Kidney epithelial cell (primary cell): ENCODE measurements around the gene DGKG. TPM values are rescaled to one million over a fixed set of nuclear protein-coding genes. Genes with fewer than 3 reads are reported as not detected.

Experiments
- DNase-seq: peaks from one replicate; pipeline ENCODE4 v3.0.0-alpha.2; 2010; ENCODE audit warnings: low read depth
- H3K27me3 ChIP-seq: 2 replicates; pipeline ENCODE4 v1.6.0; 2011; ENCODE audit warnings: low read length; ENCODE audit not compliant: control insufficient read depth, insufficient read depth
- H3K36me3 ChIP-seq: 2 replicates; pipeline ENCODE4 v1.5.1; 2011; ENCODE audit warnings: low read length; ENCODE audit not compliant: control insufficient read depth, insufficient read depth
- H3K4me3 ChIP-seq: 2 replicates; pipeline ENCODE4 v1.5.1; 2011; ENCODE audit warnings: low read depth, mild to moderate bottlenecking, control low read depth, low read length
- total RNA-seq: library from RNA; depleted of rRNA; stranded (reverse); fragments of >200 nt; gene quantifications from 2 replicates; pipeline ENCODE4 v1.2.3, GENCODE V29; 2015
- TF ChIP-seq, protein P1 (sequence below): IDR thresholded peaks from 2 replicates; pipeline ENCODE4 v1.5.1; 2011; ENCODE audit warnings: mild to moderate bottlenecking, moderate library complexity, low read length, control low read depth, inconsistent platforms; ENCODE audit not compliant: insufficient read depth, poor library complexity, severe bottlenecking

The DGKG gene
- total RNA-seq, 1 donor from 2014 or later = 0.04 TPM

DNA sequence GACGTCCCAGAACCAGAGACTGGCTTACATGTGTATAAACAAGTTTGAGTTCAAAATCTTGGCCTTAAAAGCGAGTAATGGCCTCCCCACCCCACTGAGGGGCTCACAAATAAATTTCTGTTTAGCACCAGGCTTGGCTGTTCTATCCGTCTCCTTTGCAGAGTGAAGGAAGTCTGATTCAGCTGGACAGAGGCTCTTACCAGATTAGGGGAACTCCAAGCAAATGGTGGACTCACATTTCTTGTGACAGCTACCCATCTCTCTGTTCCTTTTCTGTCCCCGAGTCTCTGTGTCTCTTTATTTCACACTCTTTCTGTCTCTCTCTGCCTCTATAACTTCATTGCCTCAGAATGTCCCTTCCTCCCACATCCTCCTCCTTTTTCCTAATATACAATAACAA is 62.7 kb downstream of the DGKG start:
- H3K36me3 ChIP-seq = no peaks in the 10 kb centered on the region
- H3K27me3 ChIP-seq = peaks cover 10% of the 10 kb centered on the region
- no peak for DNase-seq
- TF ChIP-seq, protein P1, sequence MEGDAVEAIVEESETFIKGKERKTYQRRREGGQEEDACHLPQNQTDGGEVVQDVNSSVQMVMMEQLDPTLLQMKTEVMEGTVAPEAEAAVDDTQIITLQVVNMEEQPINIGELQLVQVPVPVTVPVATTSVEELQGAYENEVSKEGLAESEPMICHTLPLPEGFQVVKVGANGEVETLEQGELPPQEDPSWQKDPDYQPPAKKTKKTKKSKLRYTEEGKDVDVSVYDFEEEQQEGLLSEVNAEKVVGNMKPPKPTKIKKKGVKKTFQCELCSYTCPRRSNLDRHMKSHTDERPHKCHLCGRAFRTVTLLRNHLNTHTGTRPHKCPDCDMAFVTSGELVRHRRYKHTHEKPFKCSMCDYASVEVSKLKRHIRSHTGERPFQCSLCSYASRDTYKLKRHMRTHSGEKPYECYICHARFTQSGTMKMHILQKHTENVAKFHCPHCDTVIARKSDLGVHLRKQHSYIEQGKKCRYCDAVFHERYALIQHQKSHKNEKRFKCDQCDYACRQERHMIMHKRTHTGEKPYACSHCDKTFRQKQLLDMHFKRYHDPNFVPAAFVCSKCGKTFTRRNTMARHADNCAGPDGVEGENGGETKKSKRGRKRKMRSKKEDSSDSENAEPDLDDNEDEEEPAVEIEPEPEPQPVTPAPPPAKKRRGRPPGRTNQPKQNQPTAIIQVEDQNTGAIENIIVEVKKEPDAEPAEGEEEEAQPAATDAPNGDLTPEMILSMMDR = no peak
- no peak overlapping the region for H3K4me3 ChIP-seq

GRCh38 chr3:186298876-186299275 is 63.2 kb downstream of the DGKG start:
- DNase-seq = no peak
- peaks cover 8% of the 10 kb centered on the region for H3K27me3 ChIP-seq
- H3K4me3 ChIP-seq = no peak overlapping the region
- TF ChIP-seq, protein P1 = no peak
- H3K36me3 ChIP-seq = no peaks in the 10 kb centered on the region

- Histone ChIP-seq H3K27me3 (no peaks in the 10 kb centered on the region), H3K4me3 (no peak overlapping the region), H3K36me3 (no peaks in the 10 kb centered on the region)
- no peak for DNase-seq
- TF ChIP-seq, protein P1 = no peak
These were observed 71.2 kb downstream of the DGKG start for GRCh38 chr3:186290796-186291195.

- no peaks in the 10 kb centered on the region for H3K27me3 ChIP-seq
- DNase-seq = no peak
- no peaks in the 10 kb centered on the region for H3K36me3 ChIP-seq
- TF ChIP-seq, protein P1 = no peak
- H3K4me3 ChIP-seq = no peak overlapping the region
These were observed 74.3 kb downstream of the DGKG start for GRCh38 chr3:186287711-186288110.

GRCh38 chr3:186286114-186286513 is 75.9 kb downstream of the DGKG start:
- TF ChIP-seq, protein P1 = no peak
- no peaks in the 10 kb centered on the region for H3K27me3 ChIP-seq
- H3K4me3 ChIP-seq = no peak overlapping the region
- no peaks in the 10 kb centered on the region for H3K36me3 ChIP-seq
- DNase-seq = no peak

- DNase-seq = no peak
- H3K27me3 ChIP-seq = no peaks in the 10 kb centered on the region
- TF ChIP-seq, protein P1 = no peak
These were observed 77.4 kb downstream of the DGKG start for GRCh38 chr3:186284661-186285060.

More at GRCh38 chr3:186284661-186285060, 77.4 kb downstream of the DGKG start:
- Histone ChIP-seq H3K36me3 (no peaks in the 10 kb centered on the region), H3K4me3 (no peak overlapping the region)
